Tongue (tissue), 2 donors: Measurements from ENCODE around the gene CHAF1B. TPM values are rescaled to one million over a fixed set of nuclear protein-coding genes. Genes with fewer than 3 reads are reported as not detected.
A peak's percentile ranks its signal among the peaks of the same experiment; 100 is the strongest.
"Not testable (repeated sequence)": the region's sequence is repeated elsewhere in the genome, so short reads cannot be mapped to it uniquely, and the experiment has no call there.

ENCODE experiments used
- DNase-seq: peaks from one replicate; pipeline ENCODE4 v3.0.0-alpha.2; 2015
- total RNA-seq: library from RNA; depleted of rRNA; stranded (reverse); fragments of >200 nt; gene quantifications from one replicate; pipeline ENCODE4 v1.2.3, GENCODE V29; 2014

CHAF1B gene
- 2.4 TPM for total RNA-seq

DNA sequence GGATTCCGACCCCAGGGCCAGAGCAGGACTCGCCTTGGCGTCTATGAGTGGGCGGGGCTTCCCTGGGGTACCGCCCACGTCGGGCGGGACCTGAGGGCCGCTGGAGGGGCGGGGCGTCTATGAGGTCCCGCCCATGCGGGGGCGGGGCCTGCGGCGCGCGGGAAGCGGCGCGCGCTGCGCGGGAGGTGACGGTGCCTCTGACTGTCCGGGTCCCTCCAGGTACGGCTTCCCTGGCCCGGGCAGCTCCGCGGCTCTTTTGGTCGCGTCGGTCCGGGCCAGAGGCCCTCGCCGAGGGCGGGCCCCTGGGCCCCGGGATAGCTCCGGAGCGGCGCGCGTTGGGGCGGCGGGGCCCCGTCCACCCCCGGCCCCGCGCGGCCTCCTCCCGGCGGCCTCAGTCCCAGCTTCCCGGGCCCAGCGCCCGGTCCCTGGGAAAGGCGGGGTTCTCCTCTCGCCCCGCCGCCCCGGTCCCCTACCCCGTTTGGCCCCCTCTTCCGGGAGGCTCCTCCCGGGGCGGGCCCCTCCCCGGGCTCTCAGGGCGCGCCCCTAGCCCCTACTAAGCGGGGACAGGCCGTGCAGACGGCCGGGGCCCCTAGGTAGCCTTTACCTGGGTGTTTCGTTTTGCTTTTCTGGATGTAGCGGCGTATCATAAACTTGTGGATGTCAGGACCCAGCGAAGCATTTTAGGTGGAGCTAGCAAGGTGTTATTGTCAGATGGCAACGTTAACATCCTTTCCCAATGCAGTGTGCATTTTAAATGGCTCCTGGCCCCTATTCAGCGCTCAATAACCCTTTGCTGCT is at the start of gene CHAF1B:
Gene CHAF1B, plus strand, starts transcription at position 160 of the 798 bp plus-strand sequence. CDS start 745 bp downstream, outside the sequence.
- DNase-seq: peak; percentile 82

DNA sequence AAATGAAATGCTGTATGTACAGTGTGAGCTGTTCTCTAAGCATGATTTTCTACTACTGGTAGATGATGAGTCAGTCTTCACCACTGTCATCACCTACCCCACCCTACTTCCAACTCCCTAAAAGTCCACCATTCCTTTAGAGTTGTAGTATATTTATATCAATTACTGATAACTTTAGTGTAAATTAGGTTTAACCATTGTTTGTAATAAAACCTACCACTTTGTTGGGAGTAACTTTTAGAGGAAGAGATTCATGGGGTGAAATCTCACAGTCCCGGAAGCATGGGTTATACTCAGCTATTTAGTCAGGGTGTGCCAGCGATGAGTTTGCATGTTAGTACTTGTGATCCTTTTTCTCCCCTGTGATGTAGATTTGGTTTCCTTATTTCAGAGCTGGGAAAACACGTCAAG is 48.1 kb upstream of the CHAF1B start:
- DNase-seq: peak; percentile 41

DNA sequence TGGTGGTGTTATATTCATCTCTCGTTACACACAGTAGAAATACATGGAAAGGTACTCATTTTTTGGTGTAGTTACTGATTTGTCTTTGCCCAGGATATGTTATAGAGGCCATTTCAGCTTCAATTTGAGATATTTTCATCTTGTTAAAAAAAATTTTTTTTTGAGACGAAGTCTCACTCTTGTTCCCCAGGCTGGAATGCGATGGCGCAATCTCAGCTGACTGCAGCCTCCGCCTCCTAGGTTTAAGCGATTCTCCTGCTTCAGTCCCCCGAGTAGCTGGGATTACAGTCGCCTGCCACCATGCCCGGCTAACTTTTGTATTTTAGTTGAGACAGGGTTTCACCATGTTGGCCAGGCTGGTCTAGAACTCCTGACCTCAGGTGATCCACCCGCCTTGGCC is 46.2 kb upstream of the CHAF1B start:
- no peak for DNase-seq

DNA sequence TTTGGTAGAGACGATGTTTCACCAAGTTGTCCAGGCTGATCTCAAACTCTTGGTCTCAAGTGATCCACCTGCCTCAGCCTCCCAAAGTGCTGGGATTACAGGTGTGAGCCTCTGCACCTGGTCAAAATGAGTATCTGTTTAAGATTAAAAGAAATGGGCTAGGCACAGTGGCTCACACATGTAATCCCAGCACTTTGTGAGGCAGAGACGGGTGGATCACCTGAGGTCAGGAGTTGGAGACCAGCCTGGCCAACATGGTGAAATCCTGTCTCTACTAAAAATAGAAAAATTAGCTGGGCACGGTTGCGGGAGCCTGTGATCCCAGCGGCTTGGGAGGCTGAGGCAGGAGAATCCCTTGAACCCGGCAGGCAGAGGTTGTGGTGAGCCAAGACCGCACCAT is 42.6 kb upstream of the CHAF1B start:
- DNase-seq: not testable (repeated sequence)

DNA sequence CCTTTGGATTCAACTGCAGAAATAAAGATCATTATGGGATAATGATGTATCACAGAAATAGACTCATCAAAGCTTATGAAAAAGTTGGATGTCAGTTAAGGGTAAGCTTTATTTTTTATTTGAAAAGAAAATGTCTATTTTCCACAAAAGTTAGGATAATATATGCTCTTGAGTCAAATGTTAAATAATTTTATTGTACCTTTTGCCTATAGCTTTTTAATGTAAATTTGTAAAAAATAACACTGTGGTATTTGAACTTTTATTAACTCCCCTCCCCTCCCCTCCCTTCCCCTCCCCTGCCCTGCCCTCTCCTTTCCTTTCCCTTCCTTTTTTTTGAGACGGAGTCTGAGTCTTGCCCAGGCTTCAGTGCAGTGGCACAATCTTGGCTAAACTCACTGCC is 40.3 kb upstream of the CHAF1B start:
- DNase-seq: no peak

DNA sequence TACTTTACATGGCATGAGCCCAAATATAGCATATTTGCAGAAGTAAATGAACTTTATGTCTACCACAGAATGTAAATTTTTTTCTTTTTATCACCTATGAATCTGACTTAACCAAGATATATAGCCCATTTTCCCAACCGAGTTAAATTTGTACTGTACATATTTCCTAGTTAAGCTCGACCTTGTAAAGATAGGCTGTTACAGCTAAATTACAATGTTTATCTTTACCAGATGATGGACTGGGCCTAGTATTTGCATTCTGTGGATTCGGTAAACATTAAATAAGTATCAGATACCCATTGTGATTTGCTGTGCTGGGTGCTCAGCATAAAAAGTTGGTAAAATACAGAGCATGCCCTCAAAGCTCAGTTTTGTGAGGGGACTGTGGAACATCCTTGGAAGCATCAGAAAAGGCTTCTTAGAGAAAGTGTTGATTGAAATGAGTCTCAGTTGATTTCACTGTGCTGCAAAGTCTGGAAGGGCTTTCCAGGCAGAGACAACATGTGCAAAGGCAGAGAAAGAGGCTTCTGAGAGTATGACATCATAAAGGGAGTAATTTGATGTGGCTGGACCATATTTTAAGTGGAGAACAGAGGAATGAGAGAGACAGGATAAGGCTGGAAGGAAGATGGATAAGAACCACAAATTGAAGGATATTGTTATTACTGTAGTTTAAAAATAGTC is 37.8 kb upstream of the CHAF1B start:
- no peak for DNase-seq

DNA sequence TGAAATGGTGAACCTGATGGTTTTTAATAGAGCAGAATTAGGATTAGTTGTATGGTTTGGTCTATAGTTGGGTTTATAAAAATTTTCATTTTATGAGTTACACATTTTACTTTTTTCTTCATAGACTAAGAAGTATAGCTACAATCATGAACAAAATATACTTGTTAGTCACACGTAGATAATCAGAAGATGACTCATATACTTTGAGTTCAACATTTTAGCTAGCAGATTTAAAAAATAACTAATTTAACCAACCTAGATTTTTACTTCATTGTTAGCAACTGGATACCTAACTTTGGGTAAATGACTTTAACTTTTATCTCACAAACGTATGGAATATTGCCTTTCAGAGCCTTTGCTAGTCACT is 37.2 kb upstream of the CHAF1B start:
- DNase-seq: no peak

DNA sequence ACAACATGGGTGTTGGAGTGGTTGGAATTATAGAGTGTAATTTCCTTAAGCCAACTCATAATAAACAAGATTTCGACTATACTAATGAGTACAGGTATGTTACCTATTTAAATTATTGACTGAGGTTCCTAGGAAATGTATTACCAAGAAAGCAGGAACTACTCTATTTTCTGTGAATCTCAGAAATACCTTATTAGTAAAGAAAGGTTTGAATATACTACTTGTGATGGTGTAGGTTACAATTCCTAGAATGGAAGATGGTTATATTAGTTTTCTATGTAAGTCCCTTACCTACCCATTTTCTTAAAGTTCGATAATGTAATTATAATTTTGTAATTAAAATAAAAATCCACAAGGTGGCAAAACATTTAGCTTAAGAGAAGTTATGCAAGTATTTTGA is 35.9 kb upstream of the CHAF1B start:
- no peak for DNase-seq

DNA sequence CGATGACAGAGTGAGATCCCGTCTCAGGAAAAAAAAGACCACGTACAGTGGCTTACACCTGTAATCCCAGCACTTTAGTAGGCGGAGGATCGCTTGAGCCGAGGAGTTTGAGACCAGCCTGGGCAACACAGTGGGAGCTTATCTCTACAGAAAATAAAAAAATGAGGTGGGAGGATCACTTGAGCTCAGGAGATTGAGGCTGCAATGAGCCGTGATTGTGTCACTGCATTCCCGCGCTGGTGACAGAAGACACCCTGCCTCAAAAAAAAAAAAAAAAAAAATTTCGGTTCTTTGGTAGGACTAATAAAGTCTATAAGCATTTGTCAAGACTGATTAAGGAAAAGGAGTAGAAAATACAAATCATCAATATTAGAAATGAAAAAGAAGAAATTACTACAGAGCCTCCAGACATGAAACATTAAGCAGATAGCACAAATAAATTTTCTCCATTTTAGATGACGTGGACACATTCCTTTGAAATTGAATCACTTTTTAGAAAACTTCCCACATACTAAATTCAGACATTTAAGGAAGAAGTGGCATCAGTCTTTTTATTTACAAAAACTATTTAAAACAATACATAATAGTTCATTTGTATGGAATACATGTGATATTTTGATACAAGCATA is 34.8 kb upstream of the CHAF1B start:
- DNase-seq: no peak

DNA sequence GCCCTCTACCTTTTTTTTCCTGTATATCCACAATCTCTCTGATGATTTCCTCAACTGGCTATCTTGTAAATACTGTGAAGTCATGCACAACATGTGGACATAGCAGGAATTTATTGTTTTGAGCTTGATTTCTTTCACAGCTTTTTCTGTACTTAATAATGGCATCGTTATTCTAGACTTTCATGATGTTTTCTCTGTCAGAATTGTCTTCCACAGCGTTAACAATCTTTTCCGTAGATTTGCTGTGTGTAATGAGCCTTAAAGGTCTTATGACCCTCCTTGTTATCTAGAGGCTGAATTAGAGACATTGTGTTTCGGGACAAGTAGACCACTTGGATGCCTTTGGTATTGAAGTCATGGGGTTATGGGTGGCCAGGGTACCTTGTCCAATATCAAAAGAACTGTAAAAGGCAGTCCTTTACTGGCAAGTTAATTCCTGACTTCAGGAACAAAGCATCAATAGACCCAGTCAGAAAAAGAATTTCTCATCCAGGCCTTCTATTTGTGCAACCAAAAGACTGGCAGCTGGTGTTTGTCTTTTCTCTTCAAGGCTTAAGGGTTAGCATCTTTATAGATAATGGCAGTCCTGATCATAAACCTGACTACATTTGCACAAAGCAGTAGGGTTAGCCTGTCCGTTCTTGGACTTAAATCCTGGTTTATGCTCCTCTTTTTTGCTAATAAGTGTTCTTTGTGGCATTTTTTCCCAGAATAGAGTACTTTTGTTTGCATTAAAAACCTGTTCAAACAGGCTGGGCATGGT is 30.1 kb upstream of the CHAF1B start:
- peak; percentile 10 for DNase-seq

DNA sequence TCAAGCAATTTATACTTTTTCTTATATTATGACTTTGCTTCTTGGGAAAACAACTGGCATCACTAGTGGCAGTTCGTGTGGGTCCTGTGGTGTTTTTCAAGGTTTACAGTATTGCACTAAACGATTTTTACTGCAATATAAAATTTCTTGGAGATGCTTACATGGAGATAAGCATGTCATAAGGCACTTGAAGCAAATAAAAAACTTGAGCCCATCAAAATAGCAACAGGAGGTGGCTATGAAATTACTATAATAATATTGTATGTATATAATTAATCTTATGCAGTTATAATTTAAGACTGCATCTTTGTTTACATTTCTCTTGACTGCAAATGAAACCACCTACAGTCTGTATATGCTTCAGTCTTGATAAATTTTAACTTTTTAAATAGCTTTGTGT is 29.3 kb upstream of the CHAF1B start:
- no peak for DNase-seq

DNA sequence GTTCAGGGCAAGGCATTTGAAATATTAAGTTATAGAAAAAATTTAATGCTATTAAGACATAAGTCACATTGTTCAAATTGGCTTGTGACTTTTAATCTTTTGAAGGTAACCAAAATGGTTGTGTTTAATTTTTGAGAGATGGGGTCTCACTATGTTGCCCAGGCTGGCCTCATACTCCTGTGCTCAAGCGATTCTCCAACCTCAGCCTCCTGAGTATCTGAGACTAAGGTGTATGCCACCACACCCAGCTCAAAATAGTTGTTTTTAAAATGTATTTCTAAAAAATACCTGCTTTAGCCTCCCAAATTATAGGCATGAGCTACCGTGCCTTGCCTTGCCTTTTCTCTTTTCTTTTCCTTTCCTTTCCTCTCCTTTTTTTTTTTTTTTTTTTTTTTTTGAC is 26.0 kb upstream of the CHAF1B start:
- DNase-seq: no peak

DNA sequence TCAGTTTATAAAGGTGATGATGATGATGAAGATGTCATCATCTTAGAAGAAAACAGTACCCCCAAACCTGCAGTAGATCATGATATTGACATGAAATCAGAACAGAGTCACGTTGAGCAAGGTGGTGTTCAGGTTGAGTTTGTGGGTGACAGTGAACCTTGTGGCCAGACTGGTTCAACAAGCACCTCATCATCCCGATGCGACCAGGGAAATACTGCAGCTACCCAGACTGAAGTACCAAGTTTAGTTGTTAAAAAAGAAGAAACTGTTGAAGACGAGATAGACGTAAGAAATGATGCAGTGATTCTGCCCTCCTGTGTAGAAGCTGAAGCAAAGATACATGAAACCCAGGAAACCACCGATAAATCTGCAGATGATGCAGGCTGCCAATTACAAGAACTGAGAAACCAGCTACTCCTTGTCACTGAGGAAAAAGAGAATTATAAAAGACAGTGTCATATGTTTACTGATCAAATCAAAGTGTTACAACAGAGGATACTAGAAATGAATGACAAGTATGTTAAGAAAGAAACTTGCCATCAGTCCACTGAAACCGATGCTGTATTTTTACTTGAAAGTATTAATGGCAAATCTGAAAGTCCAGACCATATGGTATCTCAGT is 16.0 kb upstream of the CHAF1B start:
- DNase-seq: no peak

DNA sequence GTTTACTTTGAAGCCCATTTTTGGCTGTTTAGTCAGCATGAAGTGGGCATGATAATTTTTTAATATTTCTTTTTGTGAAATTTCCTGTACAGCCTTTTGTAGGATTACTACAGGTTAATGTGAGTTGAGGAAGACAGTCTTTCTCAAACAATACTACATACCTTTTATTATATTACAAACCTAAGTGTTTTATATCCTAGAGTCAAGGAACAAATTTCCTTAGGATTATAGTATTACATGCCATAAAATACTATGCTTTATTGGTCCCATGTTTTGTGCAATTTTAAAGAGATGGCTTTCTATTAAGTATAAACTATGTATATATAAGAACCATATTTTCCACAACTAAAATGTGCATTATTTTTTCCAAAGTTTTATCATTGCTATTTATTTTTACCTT is 9.2 kb upstream of the CHAF1B start:
- DNase-seq: no peak

DNA sequence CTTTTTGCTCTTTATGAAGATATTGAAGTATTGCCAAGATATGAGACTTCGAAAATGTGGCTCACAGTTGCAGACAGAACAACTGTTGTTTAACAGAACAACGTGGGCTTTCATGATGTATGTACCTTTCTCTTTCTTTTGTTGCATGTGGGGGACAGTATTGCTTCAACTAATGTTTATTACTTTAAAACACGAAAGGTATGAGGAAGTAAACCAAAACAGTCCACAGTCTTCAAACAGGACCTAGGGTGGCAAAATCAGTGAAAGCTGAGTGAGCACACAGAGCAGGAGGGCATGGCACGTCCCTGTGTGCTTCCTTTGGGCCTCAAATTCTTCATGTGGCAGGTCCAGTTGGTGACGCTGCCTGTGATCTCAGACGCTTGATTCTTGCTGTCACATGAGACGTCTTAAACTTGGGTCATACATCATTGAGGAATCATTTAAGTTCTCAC is 7.8 kb upstream of the CHAF1B start:
- peak; percentile 14 for DNase-seq

DNA sequence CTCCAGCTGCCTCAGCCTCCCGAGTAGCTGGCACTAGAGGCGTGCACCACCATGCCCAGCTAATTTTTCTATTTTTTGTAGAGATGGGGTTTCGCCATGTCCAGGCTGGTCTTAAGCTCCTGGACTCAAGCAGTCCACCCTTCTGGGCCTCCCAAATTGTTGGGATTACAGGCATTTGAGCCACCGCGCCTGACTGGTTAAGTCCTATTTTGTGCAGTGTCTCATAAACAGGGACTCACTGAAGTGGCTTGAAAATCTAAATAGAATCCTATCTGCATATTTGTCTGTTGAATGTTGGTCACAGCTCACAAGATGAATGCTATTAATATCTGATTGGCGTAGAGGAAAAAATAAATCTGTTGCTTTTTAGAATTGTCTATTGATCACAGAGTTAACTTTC is 5.9 kb upstream of the CHAF1B start:
- DNase-seq: peak; percentile 27

DNA sequence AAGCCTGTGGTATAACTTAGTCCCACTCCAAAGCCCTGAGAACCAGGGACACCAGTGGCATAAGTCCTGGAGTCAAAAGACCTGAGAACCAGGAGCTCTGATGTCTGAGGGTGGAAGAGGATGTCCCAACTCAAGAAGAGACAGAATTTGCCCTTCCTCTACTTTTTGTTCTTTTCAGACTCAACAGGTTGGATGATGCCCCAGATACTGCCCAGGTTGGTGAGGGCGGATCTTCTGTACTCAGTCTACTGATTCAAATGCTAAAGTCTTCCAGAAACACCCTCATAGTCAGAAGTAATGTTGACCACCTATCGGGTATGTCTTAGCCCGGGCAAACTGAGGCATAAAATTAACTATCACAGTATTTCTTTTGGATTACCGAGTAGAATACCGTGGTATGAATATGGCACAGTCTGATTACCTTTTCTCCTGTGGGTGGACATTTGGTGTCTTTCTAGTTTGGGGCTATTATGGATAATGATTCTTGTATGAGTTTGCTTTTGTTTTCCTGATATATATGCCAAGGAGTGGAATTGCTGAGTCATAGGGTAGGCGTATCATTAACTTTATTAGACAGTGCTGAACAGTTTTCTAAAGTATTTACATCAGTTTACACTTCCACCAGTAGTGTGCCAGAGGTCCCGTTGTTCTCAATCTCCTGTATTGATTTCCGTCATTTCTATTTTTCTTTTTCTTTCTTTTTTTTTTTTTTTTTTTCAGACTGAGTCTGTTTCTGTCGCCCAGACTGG is 3.2 kb upstream of the CHAF1B start:
- DNase-seq: no peak

DNA sequence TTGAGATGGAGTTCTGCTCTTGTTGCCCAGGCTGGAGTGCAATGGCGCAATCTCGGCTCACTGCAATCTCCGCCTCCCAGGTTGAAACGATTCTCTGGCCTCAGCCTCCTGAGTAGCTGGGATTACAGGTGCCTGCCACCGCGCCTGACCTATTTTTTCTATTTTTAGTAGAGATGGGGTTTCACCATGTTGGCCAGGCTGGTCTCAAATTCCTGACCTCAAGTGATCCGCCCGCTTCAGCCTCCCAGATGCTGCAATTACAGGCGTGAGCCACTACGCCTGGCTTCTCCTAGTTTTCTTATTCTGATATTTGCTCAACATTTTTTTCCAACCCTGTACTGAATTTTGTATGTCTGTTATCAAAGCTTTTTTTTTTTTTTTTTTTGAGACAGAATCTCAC is 2.5 kb upstream of the CHAF1B start:
- not testable (repeated sequence) for DNase-seq

DNA sequence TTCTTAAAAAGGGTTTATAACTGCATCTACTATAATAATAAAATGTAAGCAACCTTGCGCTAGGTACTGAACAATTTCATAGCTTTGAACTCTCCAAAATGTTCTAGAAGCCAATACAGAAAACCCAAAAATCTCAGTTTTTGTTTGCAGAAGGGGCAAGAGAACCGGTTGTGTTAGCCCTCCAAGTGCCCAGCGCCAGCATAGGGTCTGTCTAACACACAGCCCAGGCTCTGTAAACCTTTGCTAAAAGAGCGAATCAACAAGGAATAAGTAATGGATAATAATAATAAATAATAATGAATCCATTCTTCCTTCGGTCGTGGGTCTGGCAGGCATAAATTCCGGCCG is 333 bp upstream of the CHAF1B start:
- no peak for DNase-seq

DNA sequence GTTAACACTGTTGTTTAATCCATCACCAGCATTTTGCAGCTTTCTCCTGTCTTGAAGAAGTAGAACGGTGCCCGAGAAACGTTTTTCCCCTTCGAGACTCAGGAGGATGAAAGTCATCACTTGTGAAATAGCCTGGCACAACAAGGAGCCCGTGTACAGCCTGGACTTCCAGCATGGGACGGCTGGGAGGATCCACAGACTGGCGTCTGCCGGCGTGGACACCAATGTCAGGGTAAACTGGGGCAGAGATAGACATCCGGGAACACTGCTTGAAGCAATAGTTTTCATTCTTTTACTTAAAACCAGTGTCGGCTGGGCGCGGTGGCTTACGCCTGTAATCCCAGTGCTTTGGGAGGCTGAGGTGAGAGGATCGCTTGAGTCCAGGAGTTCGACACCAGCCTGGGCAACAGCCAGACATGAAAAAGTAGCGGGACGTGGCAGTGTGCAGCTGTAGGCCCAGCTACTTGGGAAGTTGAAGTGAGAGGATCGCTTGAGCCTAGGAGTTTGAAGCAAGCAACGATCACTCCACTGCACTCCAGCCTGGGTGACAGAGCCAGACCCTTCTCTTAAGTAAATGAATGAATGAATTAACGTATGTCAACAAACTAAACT is 945 bp downstream of the CHAF1B start:
- DNase-seq: no peak

DNA sequence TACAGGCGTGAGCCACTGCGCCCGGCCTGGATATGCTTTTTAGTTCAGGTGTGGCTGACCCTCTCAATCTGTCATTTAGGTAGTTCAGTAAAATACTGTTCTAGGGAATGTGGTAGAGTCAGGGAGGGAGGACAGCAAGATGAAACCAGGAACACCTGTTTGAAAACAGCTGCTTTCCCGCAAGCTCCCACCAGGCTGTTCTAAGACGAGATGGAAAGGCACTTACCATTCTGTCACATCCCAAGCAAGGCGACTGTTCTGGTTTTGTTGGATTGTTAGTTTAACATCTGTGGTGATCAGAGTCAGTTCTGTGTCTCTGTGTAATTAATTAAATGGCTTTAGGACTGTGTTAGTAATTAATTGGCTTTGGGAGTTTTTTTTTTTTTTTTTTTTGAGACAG is 2.9 kb downstream of the CHAF1B start:
- peak; percentile 55 for DNase-seq
